Fibroblast of pulmonary artery (primary cell): ENCODE data around the gene TRIP4.
A peak's percentile ranks its signal among the peaks of the same experiment; 100 is the strongest.

Experiments used
- DNase-seq: peaks from one replicate; pipeline ENCODE4 v3.0.0-alpha.2; 2010; ENCODE audit warnings: low read depth
- H3K4me3 ChIP-seq: replicated peaks from 2 replicates; pipeline ENCODE4 v1.5.1; 2011; ENCODE audit warnings: low read depth, mild to moderate bottlenecking, control low read depth, low read length, moderate library complexity
- TF ChIP-seq, protein P1 (sequence below): IDR thresholded peaks from 2 replicates; pipeline ENCODE4 v1.5.1; 2011; ENCODE audit warnings: mild to moderate bottlenecking, control low read depth, low read length, inconsistent platforms; ENCODE audit errors: missing control alignments

Gene TRIP4

DNA sequence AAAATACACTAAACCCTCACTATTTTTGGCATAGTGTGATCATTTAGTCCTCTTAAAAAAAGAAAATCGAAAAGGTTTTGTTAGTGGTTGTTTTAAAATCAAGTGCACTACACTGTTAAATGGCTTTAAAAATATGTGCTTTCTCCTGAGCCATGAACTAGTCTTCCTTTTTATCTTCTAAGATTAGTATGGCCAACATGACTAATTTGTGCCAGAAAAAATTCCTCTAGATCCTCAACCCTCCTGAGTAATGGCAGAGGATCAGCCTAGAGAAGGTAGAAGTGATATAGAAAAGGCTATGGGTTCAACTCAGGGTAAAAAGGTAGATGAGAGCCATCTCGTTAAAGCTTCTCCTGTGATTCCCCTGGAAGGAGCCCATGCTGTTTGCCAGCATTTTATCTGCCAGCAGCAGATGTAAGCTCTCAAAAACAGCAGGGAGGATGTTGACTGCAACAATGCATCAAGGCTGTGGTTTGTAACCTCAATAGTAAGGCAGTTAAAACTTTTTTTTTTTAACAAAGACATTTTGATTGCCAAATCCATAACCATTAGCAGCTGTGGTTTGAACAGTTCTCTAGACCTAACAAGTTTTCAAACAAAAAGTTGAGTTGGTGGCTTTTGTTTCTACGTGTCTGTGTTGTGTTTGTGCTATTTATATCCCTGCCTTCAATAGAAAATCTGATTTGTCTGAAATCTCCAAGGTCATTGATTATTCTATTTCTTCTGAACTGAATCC, 42.5 kb downstream of the TRIP4 start:
- TF ChIP-seq, protein P1, sequence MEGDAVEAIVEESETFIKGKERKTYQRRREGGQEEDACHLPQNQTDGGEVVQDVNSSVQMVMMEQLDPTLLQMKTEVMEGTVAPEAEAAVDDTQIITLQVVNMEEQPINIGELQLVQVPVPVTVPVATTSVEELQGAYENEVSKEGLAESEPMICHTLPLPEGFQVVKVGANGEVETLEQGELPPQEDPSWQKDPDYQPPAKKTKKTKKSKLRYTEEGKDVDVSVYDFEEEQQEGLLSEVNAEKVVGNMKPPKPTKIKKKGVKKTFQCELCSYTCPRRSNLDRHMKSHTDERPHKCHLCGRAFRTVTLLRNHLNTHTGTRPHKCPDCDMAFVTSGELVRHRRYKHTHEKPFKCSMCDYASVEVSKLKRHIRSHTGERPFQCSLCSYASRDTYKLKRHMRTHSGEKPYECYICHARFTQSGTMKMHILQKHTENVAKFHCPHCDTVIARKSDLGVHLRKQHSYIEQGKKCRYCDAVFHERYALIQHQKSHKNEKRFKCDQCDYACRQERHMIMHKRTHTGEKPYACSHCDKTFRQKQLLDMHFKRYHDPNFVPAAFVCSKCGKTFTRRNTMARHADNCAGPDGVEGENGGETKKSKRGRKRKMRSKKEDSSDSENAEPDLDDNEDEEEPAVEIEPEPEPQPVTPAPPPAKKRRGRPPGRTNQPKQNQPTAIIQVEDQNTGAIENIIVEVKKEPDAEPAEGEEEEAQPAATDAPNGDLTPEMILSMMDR, result no peak
- H3K4me3 ChIP-seq, result no peak overlapping the region
- peak; percentile 96 for DNase-seq

DNA sequence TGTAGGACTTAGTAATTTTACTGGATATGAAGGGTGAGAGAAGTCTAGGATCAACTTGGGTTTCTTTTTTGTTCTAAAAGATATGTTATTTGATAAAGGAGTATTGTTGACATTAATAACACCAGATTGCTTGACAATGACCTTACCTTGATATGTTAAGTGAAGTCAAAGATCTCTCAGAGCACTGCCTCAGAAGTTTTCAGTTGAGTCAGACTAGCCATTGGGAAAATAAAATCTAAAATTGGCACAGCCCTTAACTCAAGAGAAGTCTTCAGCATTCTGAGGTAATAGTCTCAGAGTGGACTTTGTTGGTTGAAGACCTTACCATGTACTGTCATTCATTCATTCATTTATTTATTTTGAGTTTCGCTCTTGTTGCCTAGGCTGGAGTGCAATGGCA, 50.3 kb downstream of the TRIP4 start:
- no peak for DNase-seq
- no peak overlapping the region for H3K4me3 ChIP-seq
- TF ChIP-seq, protein P1, result no peak

DNA sequence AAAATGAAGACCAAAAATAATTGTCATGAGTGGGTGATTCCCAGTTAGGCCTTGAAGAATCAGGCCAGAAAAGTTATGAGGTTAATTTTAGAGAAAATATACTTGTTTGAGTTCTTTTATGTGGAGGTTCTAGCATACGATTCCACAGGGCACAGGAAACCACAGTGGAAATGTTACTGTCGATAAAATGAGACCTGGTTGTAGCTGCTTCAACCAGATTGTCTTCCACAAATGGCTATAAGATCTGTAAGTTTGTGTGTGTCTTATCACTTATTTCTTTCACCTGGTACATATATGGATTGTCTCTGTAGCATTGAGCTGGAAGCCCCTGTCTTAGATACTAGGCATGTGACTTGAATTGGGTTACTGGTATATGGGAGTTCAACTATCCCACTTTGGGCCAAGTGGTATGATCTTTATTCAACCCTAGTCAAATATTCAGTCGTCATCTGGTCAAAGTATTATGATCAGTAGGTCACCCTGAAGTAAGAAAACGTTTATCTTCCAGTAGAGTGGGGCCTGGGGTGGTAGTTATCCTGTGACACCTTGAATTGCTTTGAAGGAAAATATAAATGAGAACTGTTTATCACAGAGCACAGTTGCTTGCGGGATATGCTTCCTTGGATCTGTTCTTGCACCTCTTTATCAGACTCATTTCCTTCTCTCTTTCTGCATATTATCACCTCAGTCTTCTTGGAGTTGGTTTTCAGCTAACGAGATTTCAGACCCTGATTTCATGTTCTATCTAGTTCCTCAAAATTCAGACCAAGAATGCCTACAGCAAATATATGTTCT, 51.2 kb downstream of the TRIP4 start:
- TF ChIP-seq, protein P1, result no peak
- no peak for DNase-seq
- H3K4me3 ChIP-seq, result no peak overlapping the region

DNA sequence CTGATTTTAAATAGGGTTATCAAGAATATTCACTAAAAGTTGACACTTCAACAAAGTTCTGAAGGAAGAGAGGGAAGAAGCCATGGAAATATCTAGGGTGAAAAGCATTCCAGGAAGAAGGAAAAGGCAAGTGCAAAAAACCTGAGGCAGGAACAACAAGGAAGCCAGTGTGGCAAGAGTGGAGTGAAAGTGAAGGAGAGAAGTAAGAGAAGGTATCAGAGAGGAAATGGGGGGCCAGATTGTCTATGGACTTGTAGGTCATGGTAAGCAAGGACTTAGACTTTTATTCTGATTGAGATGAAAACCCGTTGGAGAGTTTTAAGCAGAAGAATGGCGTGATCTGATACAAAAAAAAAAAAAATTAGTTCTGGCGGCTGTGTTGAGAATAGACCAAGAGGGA, 54.2 kb downstream of the TRIP4 start:
- TF ChIP-seq, protein P1, result no peak
- no peak overlapping the region for H3K4me3 ChIP-seq
- no peak for DNase-seq

DNA sequence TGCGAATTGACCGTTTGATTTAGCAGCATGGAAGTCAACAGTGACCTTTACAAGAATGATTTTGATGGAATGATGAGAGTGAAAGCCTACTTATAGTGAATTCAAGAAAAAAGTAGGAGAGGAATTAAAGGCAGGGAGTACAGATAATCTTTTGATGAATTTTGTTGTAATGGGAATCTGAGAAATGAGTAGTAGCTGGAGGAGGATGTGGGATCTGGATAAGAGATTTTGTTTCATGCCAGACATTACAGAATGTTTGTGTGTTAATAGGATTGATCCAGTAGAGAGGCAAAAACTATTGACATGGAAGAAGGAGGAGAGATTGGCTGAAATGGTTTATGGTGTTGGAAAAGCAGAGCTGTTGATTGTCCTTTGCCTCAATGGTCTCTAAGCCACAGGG, 55.4 kb downstream of the TRIP4 start:
- no peak for DNase-seq
- no peak overlapping the region for H3K4me3 ChIP-seq
- TF ChIP-seq, protein P1, result no peak

DNA sequence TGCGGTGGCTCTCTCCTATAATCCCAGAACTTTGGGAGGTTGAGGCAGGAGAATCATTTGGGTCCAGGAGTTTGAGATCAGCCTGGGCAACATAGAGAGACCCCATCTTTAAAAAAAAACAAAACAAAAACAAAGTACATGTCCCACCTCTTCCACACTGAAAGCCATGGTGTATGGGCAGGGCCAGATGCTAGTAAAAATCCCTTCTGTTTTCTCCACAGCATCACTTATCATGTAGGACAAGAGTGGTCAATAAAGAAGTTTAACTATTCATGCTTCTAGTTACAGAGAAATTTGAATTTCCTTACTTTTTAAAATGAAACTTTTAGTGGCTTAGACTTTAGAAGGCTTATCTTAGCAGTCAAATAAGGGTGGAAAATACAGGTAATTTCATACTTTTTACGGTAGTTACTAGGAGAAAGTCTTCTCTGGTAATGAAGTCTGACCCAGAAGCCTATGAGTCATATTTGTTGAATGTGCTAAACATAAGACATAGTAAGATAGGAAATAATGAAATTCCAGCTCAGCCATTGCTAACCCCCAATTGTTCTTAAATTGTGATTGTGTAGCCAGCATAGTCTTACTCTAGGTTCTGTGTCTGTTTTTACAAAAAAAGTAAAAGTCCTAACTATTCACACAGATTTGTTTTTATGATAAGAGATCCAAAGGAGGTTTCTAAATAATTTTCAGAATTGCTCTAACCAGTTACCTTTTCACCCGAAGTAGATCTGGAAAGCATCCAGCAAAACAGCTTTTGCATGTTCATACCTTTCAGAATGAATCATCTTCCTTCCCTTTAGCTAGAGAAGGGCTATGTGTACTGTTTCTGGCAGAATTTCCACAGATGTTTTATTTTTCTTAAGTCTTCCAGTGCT, 56.3 kb downstream of the TRIP4 start:
- DNase-seq, result peak; percentile 91
- peak overlapping the region; percentile 19 for H3K4me3 ChIP-seq
- TF ChIP-seq, protein P1, result no peak
